Heart right ventricle (tissue), 16 donors: ENCODE results near the gene SIRT4. TPM values are rescaled to one million over a fixed set of nuclear protein-coding genes. Genes with fewer than 3 reads are reported as not detected.

Source experiments
- ATAC-seq, 8 donors: fragments of 200-7000 bp; cut with Tn5 transposase; one replicate each; pipeline ENCODE4 v1.9.1; 2020; ENCODE audit warnings: mild to moderate bottlenecking in 8 of 8, moderate library complexity in 8 of 8, moderate number of reproducible peaks in 1 of 8
- DNase-seq, 2 donors: peaks; one replicate each; pipeline ENCODE4 v3.0.0-alpha.2; 2020
- H3K27ac ChIP-seq, 10 donors: fragments of 200-600 bp; sonication (generic) in 2 of 10; one replicate each; pipeline versions ENCODE4 v1.5.0 to v1.8.0; 2020 to 2022; ENCODE audit warnings: mild to moderate bottlenecking in 3 of 10
- H3K27me3 ChIP-seq, 7 donors: fragments of 200-600 bp; one replicate each; pipeline ENCODE4 v1.8.0; 2021 to 2022; ENCODE audit warnings: mild to moderate bottlenecking in 2 of 7
- H3K36me3 ChIP-seq, 9 donors: fragments of 200-600 bp; sonication (generic) in 1 of 9; one replicate each; pipeline versions ENCODE4 v1.5.0 to v1.8.0; 2020 to 2022; ENCODE audit warnings: mild to moderate bottlenecking in 2 of 9
- H3K4me1 ChIP-seq, 9 donors: fragments of 200-600 bp; sonication (generic) in 1 of 9; one replicate each; pipeline versions ENCODE4 v1.5.0 to v1.8.0; 2020 to 2022; ENCODE audit warnings: mild to moderate bottlenecking in 4 of 9
- H3K4me3 ChIP-seq, 10 donors: fragments of 200-600 bp; sonication (generic) in 2 of 10; one replicate each; pipeline versions ENCODE4 v1.5.0 to v1.8.0; 2020 to 2022; ENCODE audit warnings: mild to moderate bottlenecking in 7 of 10, moderate library complexity in 2 of 10
- H3K9me3 ChIP-seq, 11 donors: fragments of 200-600 bp in 10 of 11; sonication (generic) in 2 of 11; one replicate each; pipeline versions ENCODE4 v1.5.0 to v1.8.0; 2013 to 2022; ENCODE audit warnings: mild to moderate bottlenecking in 2 of 11, control low read depth in 1 of 11, moderate library complexity in 1 of 11
- CTCF ChIP-seq, 9 donors: fragments of 200-600 bp; sonication (generic) in 2 of 9; IDR thresholded peaks; one replicate each; pipeline versions ENCODE4 v1.5.0 to v1.8.0; 2021 to 2022; ENCODE audit warnings: antibody characterized with exemption in 9 of 9, mild to moderate bottlenecking in 5 of 9, moderate library complexity in 1 of 9
- WGBS, 2 donors: extraction: QIAGEN DNeasy Blood & Tissue Kit; methylation state at CpG; one replicate each; pipeline ENCODE4 v1.1.7; 2013; ENCODE audit warnings: inconsistent platforms in 1 of 2; 5-methylcytosine and 5-hydroxymethylcytosine counted together
- intact Hi-C, 10 donors: fragments of 100-400 bp; cut with DNase I; formaldehyde crosslinking; loops; one replicate each; pipeline versions ENCODE4 v1.11.1 to v1.14.2; 2022
- polyA plus RNA-seq, 2 donors: library from polyadenylated mRNA; stranded (reverse); fragments of 200-250 nt; gene quantifications; one replicate each; pipeline ENCODE4 v1.2.3, GENCODE V29; 2013
- total RNA-seq, 10 donors: library from RNA; stranded (reverse); fragmentation: NEBNext Ultra II Directional in 3 of 10; extraction: Animal tissue kit (Norgen Biotek cat#: 25700) in 3 of 10; gene quantifications; one replicate each; pipeline versions ENCODE4 v1.2.1 to v1.2.4, GENCODE V29; 2021 to 2023
- donor health status: Arrhythmogenic right ventricular cardiomyopathy.
- donor health status: ischemic (EF 13 %, LVEDD 7.1; RV severe dilation, severe dysfunction).
- donor health status: healthy with polysubstance abuse.
- donor health status: DM: no; HTN: yes; CAD: no.
- donor health status: DM: no; HTN: no; CAD: no.
- donor health status: ischemic (EF 25% LVEDD 6.9; RV normal size, moderate dysfunction).
- donor health status: ischemic (EF 25% LVEDD 5.7; RV mildly dilated, moderate dysfunction).
- donor health status: healthy.
- donor health status: DM: yes; HTN: yes; CAD: no.
- donor health status: Ischemic cardiomyopathy.
- donor health status: ischemic (EF 35%, LVEDD 5.7; RV mildly dilated, moderate dysfunction).
- donor health status: nonischemic (EF 11% LVEDD 7.7; RV severe dilation, severe dysfunction).
- donor health status: DM: yes; HTN: yes; CAD: no.
- donor health status: PGD.
- donor health status: ischemic (EF 29% LVEDD 5.4; RV normal size, mild dysfunction).
- donor health status: nonischemic (EF 23%, LVEDD 6.1; RV moderate dilation, normal function).

SIRT4 gene
- total and polyA plus RNA-seq, 12 donors, result 2.8 to 9.0 (median 4.7) TPM

- intact Hi-C loops, result no loop called here
- Histone ChIP-seq H3K36me3 (peaks cover 0 to 28% (median 0%) of the 10 kb centered on the region in 9 donors), H3K27ac (peak overlapping the region; percentile 49 to 92 (median 86)), H3K4me1 (peaks cover 55 to 100% (median 98%) of the 10 kb centered on the region in 9 donors), H3K4me3 (no peak overlapping the region), H3K27me3 (no peaks in the 10 kb centered on the region), H3K9me3 (no peaks in the 10 kb centered on the region)
- ATAC-seq (no peak), DNase-seq (no peak)
- 88 to 94% methylated on average over 5 of the region's 5 CpGs for WGBS, 2 donors
- TF ChIP-seq CTCF (IDR thresholded peaks at IDR 0.05), result no peak
Measured at GRCh38 chr12:120258323-120258896, 43.7 kb upstream of the SIRT4 start.

GRCh38 chr12:120259418-120260202, 42.5 kb upstream of the SIRT4 start:
- intact Hi-C loops, result no loop called here
- ATAC-seq (peak in 1 of 8 donors; percentile 55), DNase-seq (no peak)
- no peak for TF ChIP-seq CTCF (IDR thresholded peaks at IDR 0.05)
- H3K27ac ChIP-seq, result peak overlapping the region in 9 of 10 donors; percentile 9 to 92 (median 87)
- H3K36me3 ChIP-seq, result peaks cover 0 to 19% (median 0%) of the 10 kb centered on the region in 9 donors
- WGBS, 2 donors, result 63 to 71% methylated on average over 8 of the region's 8 CpGs
- no peaks in the 10 kb centered on the region for H3K27me3 ChIP-seq
- H3K4me3 ChIP-seq, result no peak overlapping the region
- H3K9me3 ChIP-seq, result no peaks in the 10 kb centered on the region
- H3K4me1 ChIP-seq, result peaks cover 63 to 100% (median 98%) of the 10 kb centered on the region in 9 donors

- WGBS, 2 donors, result 95 to 96% methylated on average over 5 of the region's 5 CpGs
- Histone ChIP-seq H3K27ac (peak overlapping the region in 5 of 10 donors; percentile 26 to 95 (median 91)), H3K27me3 (no peaks in the 10 kb centered on the region), H3K4me3 (no peak overlapping the region), H3K36me3 (peaks cover 0 to 9% (median 0%) of the 10 kb centered on the region in 9 donors), H3K4me1 (peaks cover 61 to 94% (median 90%) of the 10 kb centered on the region in 9 donors), H3K9me3 (no peaks in the 10 kb centered on the region)
- TF ChIP-seq CTCF (IDR thresholded peaks at IDR 0.05), result no peak
- DNase-seq, result no peak
- intact Hi-C loops, result no loop called here
- no peak for ATAC-seq
Measured at GRCh38 chr12:120260607-120261006, 41.5 kb upstream of the SIRT4 start.

- H3K27ac ChIP-seq, result peak overlapping the region; percentile 90 to 99 (median 96)
- H3K4me1 ChIP-seq, result peaks cover 51 to 84% (median 75%) of the 10 kb centered on the region in 9 donors
- intact Hi-C loops, result no loop called here
- H3K27me3 ChIP-seq, result no peaks in the 10 kb centered on the region
- no peak for TF ChIP-seq CTCF (IDR thresholded peaks at IDR 0.05)
- peaks cover 0 to 4% (median 0%) of the 10 kb centered on the region in 9 donors for H3K36me3 ChIP-seq
- DNase-seq (no peak), ATAC-seq (peak in 2 of 8 donors; percentile 6 to 39)
- WGBS, 2 donors, result 58 to 68% methylated on average over 10 of the region's 10 CpGs
- peak overlapping the region in 9 of 10 donors; percentile 89 to 99 (median 95) for H3K4me3 ChIP-seq
- H3K9me3 ChIP-seq, result no peaks in the 10 kb centered on the region
Measured at GRCh38 chr12:120261951-120262851, 39.9 kb upstream of the SIRT4 start.
